ENCODE measurements around the gene HAVCR2. TPM values are rescaled to one million over a fixed set of nuclear protein-coding genes. Genes with fewer than 3 reads are reported as not detected.

HAVCR2 gene
- total and polyA plus RNA-seq, 9 of the 15 experiments (the other 6 are each of a cell fraction or from before 2014, with no cell fraction given) = 0.04 to 0.11 (median 0.06) TPM; not detected in 5

- H3K4me2 ChIP-seq (ENCODE audit: insufficient read depth, low read length) = no peak overlapping the region
- no peaks in the 10 kb centered on the region for H3K36me3 ChIP-seq (ENCODE audit: control insufficient read depth, insufficient read depth, low read length)
- H3K9me3 ChIP-seq (replicated peaks; ENCODE audit: control insufficient read depth, insufficient read depth, low read depth, low read length) = no peaks in the 10 kb centered on the region
- in situ Hi-C loops (cut with MboI) = no loop called here
- DNase-seq (ENCODE audit: extremely low read depth in 1 of 4, low spot score in 3 of 4) (no peak), ATAC-seq (no peak), FAIRE-seq (no peak)
- no peak overlapping the region for H3K4me3 ChIP-seq
- no peak overlapping the region for H3K27ac ChIP-seq (ENCODE audit: extremely low read depth, low read depth, low read length)
- no peak overlapping the region for H2AFZ ChIP-seq (ENCODE audit: low read depth, low read length)
- BruUV-seq (replicated peaks) = no TSS peak
- WGBS (ENCODE audit: insufficient coverage, low coverage, missing lambda C conversion rate) = 0% methylated on average over 3 of the region's 3 CpGs
- no peak overlapping the region for H3K9ac ChIP-seq (ENCODE audit: insufficient read depth in 1 of 2, low read depth in 2 of 2, low read length in 2 of 2)
- H3K79me2 ChIP-seq (ENCODE audit: control insufficient read depth, insufficient read depth, low read length) = no peaks in the 10 kb centered on the region
- H3K4me1 ChIP-seq (replicated peaks in 1 of 2; ENCODE audit: control insufficient read depth in 2 of 2, insufficient read depth in 2 of 2, low read length in 2 of 2) = no peaks in the 10 kb centered on the region
- CTCF ChIA-PET (ENCODE audit: low intra/inter-chr PET ratio) = no interaction called here
- no peaks in the 10 kb centered on the region for H3K9me1 ChIP-seq (ENCODE audit: control insufficient read depth, insufficient read depth, low read length)
- H4K20me1 ChIP-seq (replicated peaks; ENCODE audit: control insufficient read depth, insufficient read depth, low read length) = no peaks in the 10 kb centered on the region
- intact Hi-C loops (cut with micrococcal nuclease) = no loop called here
- POLR2A ChIA-PET = no interaction called here
- H3K27me3 ChIP-seq (ENCODE audit: control insufficient read depth in 2 of 2, insufficient read depth in 2 of 2, low read length in 2 of 2) = no peaks in the 10 kb centered on the region
- TF ChIP-seq SMAD1 (IDR thresholded peaks at IDR 0.05; ENCODE audit: low read depth, low read length, partially characterized antibody) (no peak), BRF2 (IDR thresholded peaks at IDR 0.05; ENCODE audit: borderline replicate concordance, insufficient read depth, insufficient read length) (no peak), SOX6 (IDR thresholded peaks at IDR 0.05) (no peak), ETV6 (IDR thresholded peaks at IDR 0.05; ENCODE audit: borderline replicate concordance in 1 of 2, low read depth in 2 of 2, low read length in 1 of 2) (no peak), ETV6 (CRISPR knock-in tag; IDR thresholded peaks at IDR 0.05; ENCODE audit: borderline replicate concordance) (no peak), SMARCC2 (IDR thresholded peaks at IDR 0.05; ENCODE audit: low read depth) (no peak), ZNF146 (CRISPR knock-in tag; IDR thresholded peaks at IDR 0.05; ENCODE audit: unreplicated experiment) (no peak), KDM4B (IDR thresholded peaks at IDR 0.05; ENCODE audit: borderline replicate concordance in 2 of 2, low read depth in 1 of 2) (no peak), MBD1 (CRISPR knock-in tag; IDR thresholded peaks at IDR 0.05) (no peak), ZFP36 (IDR thresholded peaks at IDR 0.05; ENCODE audit: low read depth, low read length, partially characterized antibody) (no peak), USF2 (CRISPR knock-in tag; IDR thresholded peaks at IDR 0.05) (no peak), TCF15 (CRISPR knock-in tag; IDR thresholded peaks at IDR 0.05) (no peak), TFAP4 (CRISPR knock-in tag; IDR thresholded peaks at IDR 0.05; ENCODE audit: borderline replicate concordance) (no peak), RNF219 (CRISPR knock-in tag; IDR thresholded peaks at IDR 0.05) (no peak), ZNF408 (CRISPR knock-in tag; IDR thresholded peaks at IDR 0.05; ENCODE audit: low read depth) (no peak), EP300 (IDR thresholded peaks at IDR 0.05; ENCODE audit: low read length) (no peak)
Observed at GRCh38 chr5:157046041-157046440, 62.8 kb downstream of the HAVCR2 start.

All from K562 (cell line).